SH-SY5Y (cell line): ENCODE results near the gene OPCML.

ENCODE experiments used
- GATA2 ChIP-seq: IDR thresholded peaks from 2 replicates; pipeline ENCODE4 v1.6.1; 2011; ENCODE audit warnings: mild to moderate bottlenecking, low read depth, low read length
- GATA3 ChIP-seq: IDR thresholded peaks from 2 replicates; pipeline ENCODE4 v1.6.1; 2011; ENCODE audit warnings: low read depth, mild to moderate bottlenecking, low read length, moderate library complexity

DNA sequence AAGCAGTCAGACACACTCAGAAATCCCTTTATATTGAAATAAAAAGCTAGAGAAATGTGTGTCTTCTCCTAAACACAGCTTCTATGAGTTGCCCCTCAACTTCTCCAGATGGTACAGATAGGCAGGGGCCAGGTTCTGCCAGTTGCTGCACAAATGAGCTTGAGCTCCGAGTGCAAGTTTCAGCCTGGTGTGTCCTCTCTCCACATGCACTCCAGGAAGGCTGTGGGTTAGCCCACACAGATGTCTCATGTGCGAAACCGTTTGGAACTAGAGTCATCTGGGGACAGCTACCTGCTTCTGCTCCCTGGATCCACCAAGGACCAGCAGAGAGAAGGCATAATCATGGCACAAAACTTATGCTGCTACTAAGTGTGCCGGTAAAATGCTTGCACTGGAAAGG is 812.6 kb downstream of the OPCML start:
- TF ChIP-seq GATA2 (no peak), GATA3 (no peak)
